HG02798 (cell line): ENCODE results near the gene EPSTI1.
A peak's percentile ranks its signal among the peaks of the same experiment; 100 is the strongest.

Source experiments
- ATAC-seq: cut with Tn5 transposase; IDR thresholded peaks from one replicate; pipeline ENCODE4 v1.9.1; 2021; ENCODE audit warnings: mild to moderate bottlenecking; ENCODE audit not compliant: unreplicated experiment, poor library complexity

The EPSTI1 gene

DNA sequence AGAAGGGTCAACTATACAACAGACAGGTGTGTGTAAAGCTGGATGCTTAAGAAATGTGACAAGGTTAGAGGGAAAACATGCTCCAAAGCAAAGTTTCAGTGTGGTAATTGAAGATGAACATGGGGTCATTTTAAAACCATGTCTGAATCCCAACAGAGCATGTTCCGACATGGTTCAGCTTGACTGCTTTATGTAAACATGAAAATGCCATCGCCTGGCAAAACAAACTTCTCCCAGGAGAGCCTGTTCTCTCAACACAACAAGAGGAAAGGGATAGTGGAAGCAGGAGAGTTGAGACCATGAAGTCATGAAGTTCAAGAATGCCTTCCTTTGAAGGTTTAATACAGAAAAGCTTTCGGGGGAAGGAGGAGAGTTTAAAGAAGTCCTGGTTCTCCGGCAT is 85.8 kb downstream of the EPSTI1 start:
- ATAC-seq, result no peak

GRCh38 chr13:42905579-42905978 is 86.5 kb downstream of the EPSTI1 start:
- no peak for ATAC-seq

DNA sequence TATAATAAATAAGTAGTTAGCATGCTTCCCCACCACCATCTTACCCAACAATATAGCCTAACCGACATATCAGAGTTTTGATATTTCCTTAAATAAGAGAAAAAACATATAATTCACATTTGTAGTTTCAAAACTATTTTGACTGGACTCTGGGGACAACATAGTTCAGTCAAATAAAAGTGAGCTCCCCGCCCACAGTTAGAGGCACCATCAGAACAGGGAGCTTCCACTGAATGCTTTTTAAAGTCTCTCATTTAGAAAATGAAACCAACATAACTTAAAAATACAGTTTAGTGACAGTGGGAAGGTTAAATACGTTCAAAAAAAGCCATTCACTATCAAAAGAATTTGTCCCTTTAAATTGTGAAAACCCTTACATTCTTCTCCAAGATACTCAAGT is 92.8 kb downstream of the EPSTI1 start:
- peak; percentile 54 for ATAC-seq

DNA sequence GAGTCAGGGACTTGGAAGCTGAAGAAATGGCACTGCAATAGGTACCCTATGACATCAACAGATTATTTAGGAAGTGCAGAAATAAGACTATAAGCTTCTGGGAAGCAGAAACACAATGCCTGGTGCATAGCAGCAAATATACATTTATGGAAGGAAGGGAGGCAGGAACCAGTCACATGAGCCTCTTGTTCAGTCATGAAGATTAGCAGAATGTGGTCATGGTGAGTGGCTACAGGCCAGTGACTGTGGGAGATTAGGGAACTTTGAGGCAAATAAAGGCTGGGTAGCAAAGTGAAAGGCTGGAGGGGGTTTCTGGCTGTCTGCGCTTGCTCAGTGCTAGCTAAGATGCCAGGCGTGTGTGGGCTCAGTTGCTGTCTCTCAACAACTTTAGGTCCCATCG is 96.3 kb downstream of the EPSTI1 start:
- no peak for ATAC-seq

DNA sequence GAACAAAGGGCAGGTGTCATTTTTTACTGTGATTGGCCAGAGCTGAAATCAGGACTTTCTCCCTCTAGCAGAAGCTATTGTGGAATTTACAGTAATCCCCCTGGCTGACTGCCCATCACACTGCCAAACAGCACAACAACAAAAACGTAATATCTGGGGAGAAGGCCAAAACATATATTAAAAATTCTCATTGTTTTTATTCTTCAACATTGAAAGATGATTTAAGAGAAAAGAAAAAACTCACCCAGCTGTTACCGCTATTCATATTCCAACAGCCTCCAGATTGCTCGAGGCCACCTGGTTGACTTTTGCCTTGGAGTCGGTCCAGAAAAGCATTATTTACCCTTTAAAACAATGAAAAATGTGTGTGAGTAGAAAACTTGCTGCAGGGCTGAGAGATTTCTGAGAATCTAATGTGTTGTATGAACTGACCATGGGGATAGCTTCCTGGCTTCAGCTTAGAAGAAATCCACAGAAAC is 97.2 kb downstream of the EPSTI1 start:
- ATAC-seq, result no peak

GRCh38 chr13:42893214-42893671 is 98.8 kb downstream of the EPSTI1 start:
- ATAC-seq, result no peak

GRCh38 chr13:42892760-42893159 is 99.3 kb downstream of the EPSTI1 start:
- ATAC-seq, result no peak

DNA sequence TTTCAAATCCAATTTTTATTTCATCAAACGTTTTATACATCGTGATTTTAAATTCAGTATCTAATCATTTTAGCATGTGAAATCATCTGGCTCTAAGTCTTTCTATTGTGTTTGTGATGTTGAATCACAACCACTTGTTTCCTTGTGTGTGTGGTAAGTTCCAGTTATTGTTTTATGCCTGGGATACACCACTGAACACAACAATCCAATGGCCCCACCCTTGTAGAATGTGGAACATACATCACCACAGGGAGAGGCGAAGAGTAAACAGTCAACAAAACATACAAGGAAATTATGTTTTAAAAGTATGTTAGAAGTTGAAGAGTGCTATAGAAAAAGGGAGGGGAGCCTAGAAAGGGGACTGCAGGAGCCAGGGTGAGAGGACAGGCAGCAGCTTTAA is 100.5 kb downstream of the EPSTI1 start:
- ATAC-seq, result no peak

DNA sequence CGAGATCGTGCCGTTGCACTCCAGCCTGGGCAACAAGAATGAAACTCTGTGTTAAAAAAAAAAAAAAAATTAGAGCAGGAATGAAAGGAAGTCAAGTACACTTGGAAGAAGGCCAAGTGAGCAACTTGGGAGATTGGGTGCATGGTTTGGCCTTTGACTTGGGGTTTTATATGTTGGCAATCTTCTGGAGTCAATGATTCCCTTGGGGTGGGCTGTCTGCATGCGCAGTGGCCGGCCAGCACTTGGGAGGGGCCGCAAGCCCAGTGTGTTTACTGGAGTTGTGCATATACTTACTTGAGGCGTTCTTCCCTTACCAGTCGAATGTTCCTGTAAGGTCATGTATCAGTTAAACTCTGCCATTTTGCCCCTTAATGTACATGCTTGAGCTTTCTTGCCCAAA is 106.7 kb downstream of the EPSTI1 start:
- ATAC-seq, result no peak

- no peak for ATAC-seq
Measured at GRCh38 chr13:42883771-42884467, 108.1 kb downstream of the EPSTI1 start.

DNA sequence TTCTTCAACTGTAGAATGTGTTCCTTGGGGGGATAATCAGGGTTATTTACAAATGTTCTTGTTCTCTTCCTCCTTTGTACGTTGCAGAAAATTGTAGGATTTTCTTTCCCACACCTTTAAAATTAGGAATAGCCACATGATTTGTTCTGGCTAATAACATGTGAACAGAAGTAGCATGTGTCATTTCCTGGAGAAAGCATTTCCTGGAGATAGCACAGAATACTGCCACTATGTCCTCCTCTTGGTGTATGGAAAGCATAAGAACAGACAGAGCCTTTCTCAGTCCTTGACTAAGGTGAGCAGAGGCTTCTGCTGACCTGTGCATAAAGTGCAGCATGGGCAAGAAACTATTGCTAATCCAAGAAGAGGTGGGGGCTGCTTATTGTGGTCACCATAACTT is 108.9 kb downstream of the EPSTI1 start:
- no peak for ATAC-seq

GRCh38 chr13:42880056-42880605 is 111.9 kb downstream of the EPSTI1 start:
- ATAC-seq, result no peak

GRCh38 chr13:42878721-42879120 is 113.3 kb downstream of the EPSTI1 start:
- ATAC-seq, result no peak

DNA sequence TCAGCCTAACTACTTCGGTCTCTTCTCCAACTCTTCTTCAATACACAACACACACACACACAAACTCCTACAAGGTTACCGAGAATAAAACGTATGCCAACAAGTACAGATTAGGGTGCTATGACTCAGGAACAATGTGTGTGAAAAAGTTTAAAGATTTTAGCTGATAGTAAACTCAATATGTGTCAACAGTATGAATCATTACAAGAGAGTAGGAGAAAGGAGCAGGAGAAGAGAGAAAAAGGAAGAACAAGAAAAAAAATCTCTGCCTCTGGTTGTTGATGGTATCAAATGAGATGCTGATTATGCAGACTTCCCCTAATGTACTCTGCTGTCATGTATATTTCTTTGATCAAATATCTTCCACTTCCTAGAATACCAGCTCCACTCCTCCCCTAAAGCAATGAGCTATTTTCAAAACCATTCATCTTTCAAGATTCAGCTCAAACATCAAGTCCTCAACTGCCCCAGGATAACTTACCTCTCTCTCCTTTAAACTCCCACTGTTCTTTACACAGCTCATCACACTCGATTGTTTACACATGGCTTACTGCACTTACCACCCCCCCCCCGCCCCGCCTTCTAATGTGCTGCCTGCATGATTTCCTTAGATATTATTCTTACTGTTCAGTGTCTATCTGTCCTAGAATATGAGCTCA is 115.0 kb downstream of the EPSTI1 start:
- no peak for ATAC-seq

- ATAC-seq, result peak; percentile 91
Measured at GRCh38 chr13:42876270-42876714, 115.7 kb downstream of the EPSTI1 start.

DNA sequence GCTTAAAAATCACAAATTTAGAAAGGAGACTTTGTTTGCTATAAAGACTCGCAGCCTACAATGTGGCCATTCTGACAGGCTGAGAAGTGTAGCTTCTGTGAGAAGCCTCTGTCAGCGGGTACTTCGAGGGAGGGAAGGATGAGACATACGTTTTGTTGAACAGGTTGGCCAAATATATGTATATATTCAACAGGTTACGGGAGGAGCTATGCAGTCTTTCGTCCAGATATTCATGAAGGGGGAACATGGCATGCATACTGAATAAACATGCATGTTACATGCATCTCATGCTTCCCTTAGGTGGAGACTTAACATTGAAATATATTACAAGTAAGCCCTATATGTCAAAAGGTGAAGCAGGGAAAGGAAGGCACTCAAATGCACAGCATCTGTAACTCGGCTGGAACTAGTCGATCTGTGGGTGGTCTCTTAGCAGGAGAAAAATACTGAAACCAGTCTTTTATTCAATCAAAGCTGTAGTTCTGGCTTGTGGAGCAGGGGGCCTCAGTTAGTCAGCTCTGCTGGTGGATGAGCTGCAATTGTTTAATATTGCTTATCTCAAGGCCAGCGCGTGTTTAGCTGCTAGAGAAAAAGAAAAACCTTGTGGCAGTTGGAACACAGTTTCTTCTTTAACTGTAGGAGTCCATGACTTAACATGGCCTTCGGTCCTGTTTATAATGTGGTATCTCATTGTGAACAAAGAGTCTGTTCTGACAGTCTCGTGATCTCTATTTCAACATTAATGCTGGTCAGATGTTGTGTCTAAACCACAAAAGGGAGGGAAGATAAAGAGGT is 116.4 kb downstream of the EPSTI1 start:
- peak; percentile 42 for ATAC-seq

DNA sequence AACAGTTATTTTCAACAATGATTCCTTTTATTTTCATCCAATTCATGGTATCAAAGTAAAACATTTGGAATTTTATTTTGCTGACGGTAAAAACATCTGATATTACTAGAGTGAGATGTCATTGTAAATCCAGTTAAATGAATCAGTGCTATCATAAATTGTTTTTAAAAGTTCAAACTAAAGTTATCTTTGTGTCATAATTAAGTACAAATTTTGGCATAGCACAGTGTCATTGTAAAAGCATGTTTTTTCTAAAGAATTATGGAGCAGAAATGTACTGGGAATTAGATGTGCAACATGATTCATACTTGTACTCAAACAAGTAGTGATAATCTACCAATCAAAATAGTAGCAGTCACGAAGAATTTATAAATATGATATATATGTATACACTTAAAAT is 117.8 kb downstream of the EPSTI1 start:
- ATAC-seq, result no peak

- ATAC-seq, result no peak
Measured at GRCh38 chr13:42873081-42873480, 119.0 kb downstream of the EPSTI1 start.

- no peak for ATAC-seq
Measured at GRCh38 chr13:42867232-42867631, 124.8 kb downstream of the EPSTI1 start.

- ATAC-seq, result no peak
Measured at GRCh38 chr13:42865768-42866102, 126.3 kb downstream of the EPSTI1 start.
